MCF 10A (cell line): Measurements from ENCODE around the gene GPR78. TPM values are rescaled to one million over a fixed set of nuclear protein-coding genes. Genes with fewer than 3 reads are reported as not detected.
"Not testable (repeated sequence)": the region's sequence is repeated elsewhere in the genome, so short reads cannot be mapped to it uniquely, and the experiment has no call there.

Experiments
- BruUV-seq: library from RNA; stranded (reverse); fragments of 400-500 nt; replicated peaks from 2 replicates; lab custom pipeline; 2021; lab: Mats Ljungman, UMichigan
- CTCF ChIA-PET: fragments of 300-600 bp; sonication (Branson Sonifier 250); formaldehyde crosslinking; extraction: SDS; loops from one replicate; lab custom pipeline; 2021; ENCODE audit warnings: antibody characterized with exemption, inconsistent platforms; lab: Yijun Ruan, JAX
- POLR2A ChIA-PET: fragments of 300-600, 350-650 bp; sonication (Branson Sonifier 250); formaldehyde crosslinking; extraction: SDS; loops from one replicate; lab custom pipeline; 2020; ENCODE audit warnings: antibody characterized with exemption, inconsistent platforms; lab: Yijun Ruan, JAX
- DNase-seq: peaks from one replicate; pipeline ENCODE4 v3.0.0-alpha.2; 2018; ENCODE audit not compliant: unreplicated experiment
- H3K27ac Mint-ChIP-seq: one replicate; pipeline ENCODE4 v1.8.0; 2022; ENCODE audit warnings: mild to moderate bottlenecking, low read depth, mixed read lengths; ENCODE audit not compliant: unreplicated experiment
- H3K27me3 Mint-ChIP-seq: one replicate; pipeline ENCODE4 v1.8.0; 2022; ENCODE audit warnings: mixed read lengths; ENCODE audit not compliant: insufficient read depth, unreplicated experiment
- H3K36me3 Mint-ChIP-seq: one replicate; pipeline ENCODE4 v1.8.0; 2022; ENCODE audit warnings: mild to moderate bottlenecking, moderate library complexity, mixed read lengths; ENCODE audit not compliant: insufficient read depth, unreplicated experiment
- H3K4me1 Mint-ChIP-seq: one replicate; pipeline ENCODE4 v1.8.0; 2022; ENCODE audit warnings: mixed read lengths; ENCODE audit not compliant: insufficient read depth, unreplicated experiment
- H3K4me3 Mint-ChIP-seq: one replicate; pipeline ENCODE4 v1.8.0; 2022; ENCODE audit warnings: mild to moderate bottlenecking, moderate library complexity, mixed read lengths; ENCODE audit not compliant: unreplicated experiment
- H3K9me3 Mint-ChIP-seq: one replicate; pipeline ENCODE4 v1.8.0; 2022; ENCODE audit warnings: mixed read lengths; ENCODE audit not compliant: unreplicated experiment
- intact Hi-C: fragments of 100-400 bp; cut with micrococcal nuclease; formaldehyde crosslinking; loops from 2 replicates; pipeline ENCODE4 v1.14.1; 2022
- total RNA-seq: library from RNA; stranded (reverse); gene quantifications from 2 replicates; pipeline ENCODE4 v1.2.3, GENCODE V29; 2022
- TF ChIP-seq, protein P1 (sequence below): fragments of 200-600 bp; IDR thresholded peaks from one replicate; pipeline ENCODE4 v1.8.0; 2022; ENCODE audit warnings: antibody characterized with exemption, mild to moderate bottlenecking; ENCODE audit not compliant: unreplicated experiment

GPR78 gene
- total RNA-seq, 1 experiment from 2014 or later = not detected

DNA sequence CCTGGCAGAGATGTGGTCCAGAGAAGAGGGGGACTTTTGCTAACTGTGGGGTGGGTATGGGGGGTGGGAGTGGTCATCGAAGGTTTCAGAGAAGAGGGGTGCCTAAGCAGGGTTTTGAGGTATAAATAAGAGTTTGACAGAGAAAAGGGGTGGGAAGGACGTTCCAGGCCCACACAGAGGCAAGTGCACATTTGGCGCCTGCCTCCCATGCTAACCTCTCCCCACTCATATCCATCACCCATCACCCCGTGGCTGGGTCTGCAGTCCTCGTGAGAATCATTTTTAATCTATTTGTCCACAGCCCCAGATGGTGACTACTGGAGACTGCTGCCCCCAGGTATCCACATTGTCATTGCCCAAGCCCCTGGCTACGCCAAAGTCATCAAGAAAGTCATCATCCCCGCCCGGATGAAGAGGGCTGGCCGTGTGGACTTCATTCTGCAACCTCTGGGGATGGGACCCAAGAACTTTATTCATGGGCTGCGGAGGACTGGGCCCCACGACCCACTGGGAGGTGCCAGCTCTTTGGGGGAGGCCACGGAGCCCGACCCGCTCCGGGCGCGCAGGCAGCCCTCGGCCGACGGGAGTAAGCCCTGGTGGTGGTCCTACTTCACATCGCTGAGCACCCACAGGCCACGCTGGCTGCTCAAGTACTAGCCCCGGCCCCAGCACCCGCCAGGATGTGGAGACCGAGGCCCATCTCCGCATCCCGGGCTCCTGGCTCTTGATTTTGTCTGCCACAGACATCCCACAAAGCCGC lies 38.9 kb downstream of the GPR78 start:
- no peak overlapping the region for H3K4me3 Mint-ChIP-seq
- H3K27ac Mint-ChIP-seq = no peak overlapping the region
- no peak for DNase-seq
- no peaks in the 10 kb centered on the region for H3K36me3 Mint-ChIP-seq
- POLR2A ChIA-PET = no interaction called here
- H3K27me3 Mint-ChIP-seq = no peaks in the 10 kb centered on the region
- BruUV-seq = no TSS peak
- CTCF ChIA-PET = interaction anchor here (1.0 to 5.7 kb wide), 2 partner anchors 12 to 268 kb away, joined by 3 to 32 read pairs; no protein-coding TSS in a partner anchor
- TF ChIP-seq, protein P1, sequence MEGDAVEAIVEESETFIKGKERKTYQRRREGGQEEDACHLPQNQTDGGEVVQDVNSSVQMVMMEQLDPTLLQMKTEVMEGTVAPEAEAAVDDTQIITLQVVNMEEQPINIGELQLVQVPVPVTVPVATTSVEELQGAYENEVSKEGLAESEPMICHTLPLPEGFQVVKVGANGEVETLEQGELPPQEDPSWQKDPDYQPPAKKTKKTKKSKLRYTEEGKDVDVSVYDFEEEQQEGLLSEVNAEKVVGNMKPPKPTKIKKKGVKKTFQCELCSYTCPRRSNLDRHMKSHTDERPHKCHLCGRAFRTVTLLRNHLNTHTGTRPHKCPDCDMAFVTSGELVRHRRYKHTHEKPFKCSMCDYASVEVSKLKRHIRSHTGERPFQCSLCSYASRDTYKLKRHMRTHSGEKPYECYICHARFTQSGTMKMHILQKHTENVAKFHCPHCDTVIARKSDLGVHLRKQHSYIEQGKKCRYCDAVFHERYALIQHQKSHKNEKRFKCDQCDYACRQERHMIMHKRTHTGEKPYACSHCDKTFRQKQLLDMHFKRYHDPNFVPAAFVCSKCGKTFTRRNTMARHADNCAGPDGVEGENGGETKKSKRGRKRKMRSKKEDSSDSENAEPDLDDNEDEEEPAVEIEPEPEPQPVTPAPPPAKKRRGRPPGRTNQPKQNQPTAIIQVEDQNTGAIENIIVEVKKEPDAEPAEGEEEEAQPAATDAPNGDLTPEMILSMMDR = no peak
- intact Hi-C loops = no loop called here
- H3K4me1 Mint-ChIP-seq = no peaks in the 10 kb centered on the region
- H3K9me3 Mint-ChIP-seq = no peaks in the 10 kb centered on the region

DNA sequence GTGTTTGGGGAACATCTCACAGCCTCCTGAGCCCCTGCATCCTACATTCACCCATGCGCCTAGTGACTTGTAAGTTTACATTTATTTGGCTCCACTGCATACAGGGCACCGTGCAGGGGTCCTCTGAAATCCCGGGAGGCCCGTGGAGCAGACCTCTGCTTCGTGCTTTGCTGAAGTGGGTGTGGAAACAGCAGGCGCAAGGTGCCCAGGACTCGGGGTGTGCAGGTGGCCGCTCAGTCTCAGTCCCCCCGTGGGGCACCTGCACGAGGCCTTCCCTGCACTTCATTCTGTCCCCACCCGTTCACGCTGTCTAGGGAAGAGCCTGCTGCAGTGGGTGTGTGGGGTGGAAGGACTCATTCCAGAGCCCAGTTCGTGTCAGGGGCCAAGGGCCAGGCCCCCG lies 40.9 kb downstream of the GPR78 start:
- CTCF ChIA-PET, H3K27ac Mint-ChIP-seq, intact Hi-C loops: not testable (repeated sequence)

DNA sequence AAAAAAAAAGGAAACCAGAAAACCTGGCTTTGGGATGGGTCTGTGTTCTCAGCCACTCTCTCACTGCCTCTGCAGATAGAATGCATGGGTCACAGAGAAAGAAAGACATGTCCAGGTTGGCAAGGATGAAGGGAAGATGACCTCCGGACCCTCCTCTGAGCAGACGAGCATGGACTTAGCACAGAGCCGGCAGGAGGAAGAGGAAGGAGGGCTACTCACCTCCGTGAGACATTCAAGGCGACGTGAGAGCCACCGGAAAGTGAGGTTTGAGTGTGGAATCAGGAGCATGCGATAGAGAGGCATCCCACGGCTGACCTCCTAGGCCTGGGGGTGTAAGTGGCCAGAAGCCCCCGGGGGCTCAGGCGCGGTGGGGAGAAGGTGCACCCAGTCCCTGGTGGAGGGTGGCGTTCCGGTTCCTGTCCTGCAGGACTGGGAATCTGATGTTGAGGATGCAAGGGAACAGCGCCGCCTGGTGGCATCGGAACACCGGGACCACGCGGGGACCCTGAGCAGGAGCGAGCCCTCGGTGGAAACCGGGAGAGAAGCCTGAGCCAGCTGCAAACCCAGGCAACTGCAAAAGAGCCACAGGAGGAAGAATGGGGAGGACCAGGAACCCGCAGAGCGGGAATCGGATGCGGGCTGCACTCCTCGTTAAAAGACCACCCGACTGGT lies 44.5 kb downstream of the GPR78 start:
- H3K36me3 Mint-ChIP-seq, H3K9me3 Mint-ChIP-seq, intact Hi-C loops, H3K4me3 Mint-ChIP-seq, BruUV-seq, H3K27ac Mint-ChIP-seq, H3K27me3 Mint-ChIP-seq, H3K4me1 Mint-ChIP-seq, CTCF ChIA-PET, DNase-seq, POLR2A ChIA-PET: not testable (repeated sequence)

More for the DNA sequence above, 40.9 kb downstream of the GPR78 start:
- POLR2A ChIA-PET, BruUV-seq, H3K4me1 Mint-ChIP-seq, H3K36me3 Mint-ChIP-seq, H3K9me3 Mint-ChIP-seq, H3K4me3 Mint-ChIP-seq, H3K27me3 Mint-ChIP-seq, DNase-seq: not testable (repeated sequence)

DNA sequence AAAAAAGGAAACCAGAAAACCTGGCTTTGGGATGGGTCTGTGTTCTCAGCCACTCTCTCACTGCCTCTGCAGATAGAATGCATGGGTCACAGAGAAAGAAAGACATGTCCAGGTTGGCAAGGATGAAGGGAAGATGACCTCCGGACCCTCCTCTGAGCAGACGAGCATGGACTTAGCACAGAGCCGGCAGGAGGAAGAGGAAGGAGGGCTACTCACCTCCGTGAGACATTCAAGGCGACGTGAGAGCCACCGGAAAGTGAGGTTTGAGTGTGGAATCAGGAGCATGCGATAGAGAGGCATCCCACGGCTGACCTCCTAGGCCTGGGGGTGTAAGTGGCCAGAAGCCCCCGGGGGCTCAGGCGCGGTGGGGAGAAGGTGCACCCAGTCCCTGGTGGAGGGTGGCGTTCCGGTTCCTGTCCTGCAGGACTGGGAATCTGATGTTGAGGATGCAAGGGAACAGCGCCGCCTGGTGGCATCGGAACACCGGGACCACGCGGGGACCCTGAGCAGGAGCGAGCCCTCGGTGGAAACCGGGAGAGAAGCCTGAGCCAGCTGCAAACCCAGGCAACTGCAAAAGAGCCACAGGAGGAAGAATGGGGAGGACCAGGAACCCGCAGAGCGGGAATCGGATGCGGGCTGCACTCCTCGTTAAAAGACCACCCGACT lies 50.2 kb downstream of the GPR78 start:
- H3K4me3 Mint-ChIP-seq, DNase-seq, H3K27ac Mint-ChIP-seq, H3K36me3 Mint-ChIP-seq, H3K9me3 Mint-ChIP-seq, intact Hi-C loops, H3K4me1 Mint-ChIP-seq, H3K27me3 Mint-ChIP-seq, CTCF ChIA-PET, BruUV-seq, POLR2A ChIA-PET: not testable (repeated sequence)

DNA sequence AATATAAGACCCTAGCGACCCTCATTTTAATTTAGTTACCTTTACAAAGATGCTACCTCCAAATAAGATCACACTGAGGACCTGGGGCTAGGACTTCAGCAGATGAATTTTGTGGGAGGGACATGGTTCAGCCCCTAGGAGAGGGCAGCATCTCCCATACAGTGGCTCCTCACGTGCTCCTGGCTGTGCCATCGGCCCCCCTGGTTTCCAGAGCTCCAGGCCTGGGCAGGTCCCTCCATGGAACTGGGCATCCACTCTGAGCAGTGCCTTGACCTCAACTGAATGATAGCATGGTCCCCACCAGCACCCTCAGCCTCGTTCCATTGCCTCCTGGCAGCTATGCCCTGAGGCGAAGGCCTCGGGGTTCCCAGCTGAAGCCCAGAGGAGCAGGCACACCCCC lies 51.7 kb downstream of the GPR78 start:
- intact Hi-C loops, H3K4me3 Mint-ChIP-seq, H3K27ac Mint-ChIP-seq, H3K4me1 Mint-ChIP-seq, DNase-seq, BruUV-seq, H3K9me3 Mint-ChIP-seq, H3K27me3 Mint-ChIP-seq, CTCF ChIA-PET, H3K36me3 Mint-ChIP-seq, POLR2A ChIA-PET: not testable (repeated sequence)

DNA sequence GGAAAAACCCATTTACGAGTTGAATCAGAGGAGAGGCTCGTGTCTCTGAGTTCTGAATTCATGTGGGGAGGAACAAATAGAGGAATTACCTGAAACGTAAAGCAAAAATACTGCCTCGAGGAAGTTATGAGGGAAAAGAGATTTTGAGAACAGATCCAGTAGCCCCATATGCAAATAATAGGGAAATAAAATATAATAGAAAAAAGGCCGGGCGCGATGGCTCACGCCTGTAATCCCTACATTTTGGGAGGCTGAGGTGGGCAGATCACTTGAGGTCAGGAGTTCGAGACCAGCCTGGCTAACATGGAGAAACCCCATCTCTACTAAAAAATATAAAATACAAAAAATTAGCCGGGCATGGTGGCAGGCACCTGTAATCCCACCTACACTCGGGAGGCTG lies 54.6 kb downstream of the GPR78 start:
- intact Hi-C loops, DNase-seq, CTCF ChIA-PET, H3K36me3 Mint-ChIP-seq, H3K9me3 Mint-ChIP-seq, H3K4me3 Mint-ChIP-seq, BruUV-seq, H3K27ac Mint-ChIP-seq, H3K4me1 Mint-ChIP-seq, POLR2A ChIA-PET: not testable (repeated sequence)
- peaks cover 21% of the 10 kb centered on the region for H3K27me3 Mint-ChIP-seq

DNA sequence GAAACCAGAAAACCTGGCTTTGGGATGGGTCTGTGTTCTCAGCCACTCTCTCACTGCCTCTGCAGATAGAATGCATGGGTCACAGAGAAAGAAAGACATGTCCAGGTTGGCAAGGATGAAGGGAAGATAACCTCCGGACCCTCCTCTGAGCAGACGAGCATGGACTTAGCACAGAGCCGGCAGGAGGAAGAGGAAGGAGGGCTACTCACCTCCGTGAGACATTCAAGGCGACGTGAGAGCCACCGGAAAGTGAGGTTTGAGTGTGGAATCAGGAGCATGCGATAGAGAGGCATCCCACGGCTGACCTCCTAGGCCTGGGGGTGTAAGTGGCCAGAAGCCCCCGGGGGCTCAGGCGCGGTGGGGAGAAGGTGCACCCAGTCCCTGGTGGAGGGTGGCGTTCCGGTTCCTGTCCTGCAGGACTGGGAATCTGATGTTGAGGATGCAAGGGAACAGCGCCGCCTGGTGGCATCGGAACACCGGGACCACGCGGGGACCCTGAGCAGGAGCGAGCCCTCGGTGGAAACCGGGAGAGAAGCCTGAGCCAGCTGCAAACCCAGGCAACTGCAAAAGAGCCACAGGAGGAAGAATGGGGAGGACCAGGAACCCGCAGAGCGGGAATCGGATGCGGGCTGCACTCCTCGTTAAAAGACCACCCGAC lies 55.8 kb downstream of the GPR78 start:
- CTCF ChIA-PET, H3K27ac Mint-ChIP-seq, H3K36me3 Mint-ChIP-seq, H3K4me1 Mint-ChIP-seq, H3K4me3 Mint-ChIP-seq, POLR2A ChIA-PET, intact Hi-C loops, DNase-seq, BruUV-seq, H3K9me3 Mint-ChIP-seq: not testable (repeated sequence)
- peaks cover 31% of the 10 kb centered on the region for H3K27me3 Mint-ChIP-seq
